GM12878 (cell line): ENCODE results near the gene ZNF134. TPM values are rescaled to one million over a fixed set of nuclear protein-coding genes. Genes with fewer than 3 reads are reported as not detected.

Source experiments
- CEBPZ ChIP-seq: fragments of 150-350 bp; IDR thresholded peaks from 2 replicates; pipeline ENCODE4 v1.6.1; 2016; ENCODE audit warnings: low read depth, low read length
- CTCF ChIP-seq, 3 experiments: IDR thresholded peaks in 2 of 3; conservative IDR thresholded peaks in 1 of 3; 2 replicates each; pipeline ENCODE4 v1.5.1; 2011; ENCODE audit warnings: low read depth in 3 of 3, low read length in 3 of 3, mild to moderate bottlenecking in 3 of 3, control low read depth in 2 of 3, moderate library complexity in 2 of 3, inconsistent platforms in 1 of 3, mixed read lengths in 1 of 3; ENCODE audit not compliant: control insufficient read depth in 2 of 3, insufficient read depth in 1 of 3; ENCODE audit errors: extremely low read depth in 1 of 3
- E4F1 ChIP-seq: fragments of 450-650 bp; IDR thresholded peaks from 2 replicates; pipeline ENCODE4 v1.6.1; 2018; ENCODE audit warnings: borderline replicate concordance, mild to moderate bottlenecking; ENCODE audit not compliant: partially characterized antibody
- MXI1 ChIP-seq: fragments of 150-350 bp; IDR thresholded peaks from 2 replicates; pipeline ENCODE4 v1.6.1; 2011; ENCODE audit warnings: low read depth, mild to moderate bottlenecking, inconsistent platforms, low read length, improper control_type of control experiment
- NFXL1 ChIP-seq: fragments of 450-650 bp; IDR thresholded peaks from 2 replicates; pipeline ENCODE4 v1.6.1; 2017; ENCODE audit warnings: antibody characterized with exemption, mild to moderate bottlenecking, borderline replicate concordance
- NFYB ChIP-seq: IDR thresholded peaks from 2 replicates; pipeline ENCODE4 v1.6.1; 2011; ENCODE audit warnings: low read depth, mild to moderate bottlenecking, low read length, improper control_type of control experiment, moderate library complexity; ENCODE audit not compliant: insufficient read depth
- NR2F1 ChIP-seq: fragments of 450-650 bp; conservative IDR thresholded peaks from 2 replicates; pipeline ENCODE4 v1.6.1; 2017; ENCODE audit warnings: mild to moderate bottlenecking
- PBX3 ChIP-seq: IDR thresholded peaks from 2 replicates; pipeline ENCODE4 v1.6.1; 2011; ENCODE audit warnings: mild to moderate bottlenecking, low read depth, low read length, moderate library complexity; ENCODE audit not compliant: insufficient replicate concordance
- RCOR1 ChIP-seq: conservative IDR thresholded peaks from 2 replicates; pipeline ENCODE4 v1.6.1; 2012; ENCODE audit warnings: low read depth, low read length, improper control_type of control experiment
- REST ChIP-seq: IDR thresholded peaks from 2 replicates; pipeline ENCODE4 v1.6.1; 2012; ENCODE audit warnings: mild to moderate bottlenecking, low read depth, low read length
- ZBTB4 ChIP-seq: fragments of 450-650 bp; formaldehyde crosslinking; IDR thresholded peaks from 2 replicates; pipeline ENCODE4 v1.4.0; 2022; ENCODE audit warnings: mild to moderate bottlenecking, moderate library complexity
- polyA plus RNA-seq, 11 experiments: library from polyadenylated mRNA; depleted of rRNA in 4 of 11; unstranded in 6 of 11; stranded (reverse) in 5 of 11; fragments of >200 nt; fragmentation: Nextera tagmentation in 4 of 11; fragmentation: Illumina TruSeq in 1 of 11; extraction: Ambion mirVana in 4 of 11; extraction: Trizol in 1 of 11; gene quantifications; 1 replicate in 1 of 11; 2 replicates in 10 of 11; pipeline versions ENCODE4 v1.2.1 to v1.2.3, GENCODE V29; 2011 to 2016; ENCODE audit warnings: inconsistent platforms in 2 of 11, missing spikeins in 2 of 11, low read depth in 1 of 11
- total RNA-seq, 4 experiments: library from RNA; depleted of rRNA in 3 of 4; stranded (reverse); fragments of >200 nt in 3 of 4; fragmentation: Illumina TruSeq in 1 of 4; extraction: Trizol in 1 of 4; gene quantifications; 2 replicates each; pipeline versions ENCODE4 v1.2.1 to v1.2.3, GENCODE V29; 2013 to 2021

Gene ZNF134
- total and polyA plus RNA-seq, 10 of the 15 experiments (the other 5 are each of a cell fraction or from before 2014, with no cell fraction given), result 1.6 to 17.6 (median 9.7) TPM

GRCh38 chr19:57599761-57600383, 14.2 kb upstream of the ZNF134 start, which contains the start of gene ZNF530 (continued):
- no peak for TF ChIP-seq CEBPZ
- TF ChIP-seq MXI1, result peak; percentile 58; the same call in 1 of the 2 replicates
- TF ChIP-seq REST, result no peak
- peak; percentile 25 for TF ChIP-seq E4F1
- TF ChIP-seq RCOR1, result no peak
- peak; percentile 15 for TF ChIP-seq PBX3
- TF ChIP-seq CTCF (IDR thresholded peaks at IDR 0.05 in 2 of 3, conservative IDR thresholded peaks at IDR 0.05 in 1 of 3; ENCODE audit: control insufficient read depth in 2 of 3, extremely low read depth in 1 of 3, insufficient read depth in 1 of 3, low read depth in 3 of 3, low read length in 3 of 3), result no peak
- TF ChIP-seq NR2F1, result 0 out of 2 replicates have a peak, but pooled peaks have one; percentile 24
- no peak for TF ChIP-seq NFXL1
- no peak for TF ChIP-seq ZBTB4 (CRISPR knock-in tag)
- TF ChIP-seq NFYB, result peak; percentile 84
